GM19397 (cell line): ENCODE measurements around the gene SLC7A10.

Source experiments
- ATAC-seq: cut with Tn5 transposase; IDR thresholded peaks from one replicate; pipeline ENCODE4 v1.9.1; 2021; ENCODE audit warnings: mild to moderate bottlenecking, moderate library complexity; ENCODE audit not compliant: unreplicated experiment

Gene SLC7A10

DNA sequence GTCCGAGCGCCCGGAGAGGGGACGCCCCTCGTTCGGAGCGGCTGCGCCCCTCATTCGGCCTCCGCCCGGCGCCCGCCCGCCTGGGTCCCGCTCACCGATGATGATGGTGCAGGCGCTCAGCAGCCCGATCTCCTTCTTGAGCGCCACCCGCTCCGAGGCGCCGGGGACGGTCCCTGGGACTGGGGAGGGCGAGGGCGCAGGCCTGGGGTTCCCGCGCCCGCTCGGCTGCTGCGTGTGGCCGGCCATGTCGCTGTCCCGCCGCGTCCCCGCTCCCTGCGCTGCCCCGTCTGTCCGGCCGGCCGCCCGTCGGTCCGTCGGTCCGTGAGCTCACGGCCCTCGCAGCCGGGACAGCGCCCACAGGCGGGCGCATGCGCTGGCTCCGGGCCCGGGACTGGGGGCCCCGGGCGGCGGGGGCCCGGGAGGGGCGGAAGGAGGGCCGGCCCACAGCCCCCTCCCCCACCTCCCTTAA lies at the start of gene SLC7A10:
Gene SLC7A10, minus strand, starts transcription at position 393 of the 469 bp plus-strand sequence. Its CDS starts 147 bp downstream, at position 246.
- no peak for ATAC-seq

DNA sequence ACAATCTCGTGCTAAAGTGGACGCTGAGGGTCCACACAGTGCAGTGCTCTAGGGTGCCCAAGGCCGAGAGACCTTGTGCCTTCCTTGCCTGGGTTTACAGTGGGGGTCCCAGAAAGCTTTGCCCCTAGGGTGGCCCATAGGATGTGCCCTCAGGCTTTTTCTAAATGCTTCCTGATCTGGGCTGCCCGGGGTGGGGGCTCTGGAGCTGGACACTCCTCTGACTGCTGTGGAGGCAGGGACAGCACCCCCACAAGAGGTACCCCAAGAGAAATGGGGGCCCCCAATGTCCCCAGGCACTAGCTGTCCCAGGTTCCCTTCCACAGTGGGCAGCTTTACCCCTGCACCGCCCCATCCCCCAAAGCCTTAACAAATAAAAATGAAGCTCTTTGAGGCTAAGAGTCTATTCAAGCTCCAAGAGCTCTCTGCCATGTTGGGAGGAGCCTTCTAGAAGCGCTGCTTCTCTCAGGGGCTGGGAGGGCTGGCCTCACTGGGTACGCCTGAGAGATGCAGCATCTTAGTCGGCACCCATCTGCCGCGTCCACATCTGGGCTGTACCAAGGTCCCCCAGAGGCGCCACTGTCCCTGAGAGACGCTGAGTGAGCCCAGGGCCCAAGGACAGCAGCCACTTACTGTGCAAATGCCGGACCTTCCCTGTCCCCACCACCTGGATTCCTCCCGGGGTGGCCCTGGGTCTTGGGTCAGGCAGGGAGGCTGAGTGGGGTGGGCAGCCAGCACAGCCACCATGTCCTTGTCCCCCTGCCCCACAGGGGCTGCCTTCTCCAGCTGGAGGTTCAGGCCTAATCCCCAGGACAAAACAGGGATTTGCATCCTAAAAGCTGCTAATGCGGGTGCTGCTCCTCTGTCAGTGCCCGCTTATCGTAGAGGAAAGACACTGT lies 49.3 kb upstream of the SLC7A10 start:
- ATAC-seq = no peak

DNA sequence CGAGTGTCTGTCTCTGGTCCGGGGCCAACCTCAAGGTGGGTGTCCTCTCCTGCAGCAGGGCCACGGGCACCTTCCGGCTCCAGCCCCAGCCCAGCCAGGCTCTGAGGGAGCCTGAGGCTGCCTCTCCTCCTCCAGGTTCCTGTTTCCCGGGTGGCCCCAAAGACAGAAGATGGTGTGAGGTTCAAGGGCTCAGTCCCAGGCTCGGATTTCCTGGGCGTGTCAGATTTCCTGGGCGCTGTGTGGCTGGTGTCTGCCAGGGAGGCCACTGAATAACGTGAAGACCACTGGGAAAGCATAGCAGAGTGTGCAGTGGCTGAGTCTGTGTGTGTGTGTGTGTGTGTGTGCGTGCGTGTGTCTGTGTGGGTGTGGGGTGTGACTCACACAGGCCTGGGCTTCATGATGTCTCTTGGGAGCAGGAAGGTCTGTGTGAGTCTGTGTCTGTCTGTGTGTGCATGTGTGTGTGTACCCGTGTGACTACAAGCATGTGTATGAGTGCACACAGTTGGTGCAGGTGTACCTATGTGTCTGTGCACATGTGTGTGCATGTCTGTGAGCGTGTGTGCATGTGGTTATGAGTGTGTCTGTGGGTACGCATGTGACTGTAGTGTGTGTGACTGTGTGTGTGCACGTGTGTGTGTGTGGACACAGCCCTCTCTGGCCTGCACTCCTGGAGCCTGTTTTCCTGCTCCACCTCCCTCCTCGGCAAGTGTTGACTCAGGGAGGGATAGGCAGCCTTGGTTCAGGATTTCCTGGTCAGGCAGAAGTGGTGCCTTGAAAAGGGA lies 48.4 kb upstream of the SLC7A10 start:
- no peak for ATAC-seq

DNA sequence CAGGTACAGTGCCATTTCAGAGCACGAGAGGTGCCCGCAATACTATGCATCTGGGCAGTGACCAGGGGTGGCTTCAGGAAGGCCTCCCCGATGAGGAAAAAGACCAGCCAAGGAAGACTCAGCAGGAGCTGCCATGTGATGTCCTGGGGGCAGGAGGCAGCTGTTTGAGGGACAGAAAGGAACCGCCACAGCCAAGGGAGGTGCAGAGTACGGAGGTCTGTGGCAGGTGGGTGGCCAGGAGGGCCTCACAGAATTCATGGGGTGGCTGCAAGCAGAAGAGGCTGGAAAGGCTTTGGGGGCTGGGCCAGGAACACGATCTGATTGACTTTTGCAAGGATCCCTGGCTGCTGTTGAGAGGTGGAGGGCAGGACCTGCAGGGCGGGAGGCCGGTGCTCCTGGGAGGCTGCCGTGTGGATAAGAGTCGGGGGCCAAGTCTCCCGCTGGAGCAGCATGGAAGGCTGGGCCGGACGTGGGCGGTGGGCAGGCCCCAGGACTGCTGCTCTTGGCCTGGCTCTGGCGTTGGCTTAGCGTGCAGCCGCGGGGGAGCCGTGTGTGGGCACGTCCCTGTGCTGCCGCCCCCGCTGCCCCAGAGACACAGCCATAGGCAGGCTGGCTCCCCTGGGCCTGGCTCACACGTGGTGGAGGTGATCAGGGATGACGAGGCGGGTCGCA lies 47.6 kb upstream of the SLC7A10 start:
- no peak for ATAC-seq

DNA sequence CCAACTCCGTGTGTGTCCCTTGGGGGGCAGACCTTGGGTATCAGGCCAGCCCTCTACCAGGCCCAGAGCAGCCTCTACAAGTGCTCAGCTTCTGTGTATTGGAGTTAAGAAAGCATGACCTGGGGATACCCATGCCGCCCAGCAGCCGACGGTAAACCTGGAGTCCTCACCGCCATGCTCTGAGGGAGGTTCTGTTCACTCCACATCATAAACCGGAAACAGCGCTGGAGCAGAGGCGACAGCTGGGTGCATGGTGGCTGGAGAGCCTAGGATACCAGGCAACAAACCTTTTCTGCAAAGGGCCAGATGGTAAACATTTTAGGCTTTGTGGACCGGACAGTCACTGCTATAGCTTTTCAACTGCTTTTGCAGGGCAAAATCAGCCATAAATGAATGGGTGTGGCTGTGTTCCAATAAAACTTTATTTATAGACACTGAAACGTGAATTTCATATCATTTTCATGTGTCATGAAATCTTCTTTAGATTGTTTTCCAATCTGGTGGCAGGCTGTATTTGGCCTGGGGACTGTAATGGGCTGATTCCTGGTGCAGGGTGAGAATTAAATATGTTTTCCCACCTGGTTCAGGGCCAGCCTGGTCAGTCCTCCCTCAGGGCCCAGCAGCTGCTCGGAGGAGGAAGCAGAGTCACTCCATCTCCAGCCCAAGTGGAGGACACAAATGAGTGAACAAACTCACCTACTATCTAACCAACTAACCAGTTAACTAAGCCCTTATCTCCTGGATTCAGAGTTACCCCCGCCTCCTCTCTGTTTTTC lies 45.8 kb upstream of the SLC7A10 start:
- no peak for ATAC-seq

DNA sequence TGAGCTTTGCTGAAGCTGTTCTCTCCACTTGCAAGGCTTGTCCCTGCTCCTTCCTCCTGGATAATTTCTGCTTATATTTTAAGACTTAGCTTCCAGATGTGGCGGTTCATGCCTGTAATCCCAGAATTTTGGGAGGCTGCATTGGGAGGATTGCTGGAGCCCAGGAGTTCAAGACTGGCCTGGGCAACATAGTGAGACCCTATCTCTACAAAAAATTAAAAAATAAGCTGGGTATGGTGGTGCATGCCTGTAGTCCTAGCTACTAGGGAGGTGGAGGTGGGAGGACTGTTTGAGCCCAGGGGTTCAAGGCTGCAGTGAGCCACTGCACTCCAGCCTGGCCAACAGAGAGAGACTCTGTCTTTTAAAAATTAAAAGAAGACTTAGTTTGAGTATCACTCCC lies 45.1 kb upstream of the SLC7A10 start:
- ATAC-seq = no peak

DNA sequence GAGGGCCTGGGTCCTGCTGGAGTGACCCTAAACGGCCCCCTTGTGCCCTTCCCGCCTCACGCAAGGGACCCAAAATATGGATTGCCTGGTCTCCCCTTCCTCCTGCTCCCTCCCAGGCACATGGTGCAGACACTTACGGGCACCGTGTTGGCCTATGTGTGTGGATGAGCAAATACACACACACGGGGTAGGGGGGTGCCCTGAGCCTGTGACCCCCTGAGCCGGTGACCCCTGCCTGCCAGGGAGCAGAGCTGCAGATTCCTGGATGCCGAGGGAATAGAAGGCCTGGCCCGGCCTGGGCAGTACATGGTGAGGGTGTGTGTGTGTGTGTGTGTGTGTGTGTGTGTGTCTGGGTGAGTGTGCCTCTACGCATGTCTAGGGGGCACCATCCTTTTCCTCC lies 43.4 kb upstream of the SLC7A10 start:
- ATAC-seq = no peak

DNA sequence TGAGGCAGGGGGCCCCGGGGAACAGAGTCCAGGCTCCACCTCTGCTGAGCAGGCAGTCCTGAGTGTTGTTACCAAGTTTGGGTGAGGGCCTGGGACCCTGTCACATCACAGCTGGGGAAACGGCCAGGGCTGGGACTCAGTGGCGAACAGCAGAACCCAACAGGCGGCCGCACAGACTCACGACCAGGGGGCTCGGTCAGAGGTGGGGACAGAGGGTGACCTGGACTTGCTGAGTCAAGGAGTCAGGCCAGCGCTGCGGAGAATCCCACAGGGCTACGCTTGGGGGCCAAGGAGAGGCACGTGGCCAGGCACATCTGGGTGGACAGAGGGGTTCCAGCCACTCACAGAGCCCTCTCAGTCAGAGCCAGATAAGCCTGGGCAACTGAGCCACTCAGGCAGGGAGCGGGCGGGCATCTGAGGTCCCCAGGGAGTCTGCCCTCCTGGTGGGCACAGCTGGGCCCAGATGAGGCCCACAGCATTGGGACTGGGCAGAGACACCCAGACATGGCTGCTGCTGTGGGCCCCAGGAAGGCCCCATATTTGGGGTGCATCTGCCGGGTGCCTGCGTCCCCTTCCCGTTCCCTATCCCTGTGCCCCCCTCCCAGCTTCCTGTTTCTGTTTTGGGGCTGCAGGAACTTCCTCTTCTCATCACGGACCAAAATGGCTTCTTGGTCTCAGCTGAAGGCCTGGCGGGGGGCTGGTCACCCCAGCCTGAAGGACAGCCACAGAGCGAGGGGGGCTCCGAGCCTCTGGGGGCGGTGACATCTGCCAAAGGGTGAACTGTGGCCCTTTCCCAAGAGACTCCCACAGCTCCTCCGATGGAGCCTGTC lies 42.7 kb upstream of the SLC7A10 start:
- no peak for ATAC-seq

DNA sequence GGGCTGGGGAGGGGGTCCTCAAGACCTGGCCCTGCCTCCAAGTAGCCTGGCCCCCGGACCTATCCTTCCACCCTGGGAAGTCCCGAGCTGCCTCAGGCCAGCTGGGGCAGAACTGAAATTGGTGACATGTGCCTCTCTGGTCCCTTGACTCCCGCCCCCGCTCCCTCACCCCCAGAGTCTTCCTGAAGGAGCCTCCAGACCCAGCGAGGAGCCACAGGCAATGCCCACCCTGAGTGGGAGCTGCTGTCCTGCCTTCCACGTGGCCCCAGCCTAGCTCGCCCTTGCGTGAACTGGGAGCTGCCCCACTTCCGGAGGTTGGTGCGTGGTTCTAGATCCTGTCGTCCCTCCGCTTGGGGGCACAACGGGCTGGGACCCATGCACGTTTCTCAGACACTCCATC lies 42.1 kb upstream of the SLC7A10 start:
- no peak for ATAC-seq

DNA sequence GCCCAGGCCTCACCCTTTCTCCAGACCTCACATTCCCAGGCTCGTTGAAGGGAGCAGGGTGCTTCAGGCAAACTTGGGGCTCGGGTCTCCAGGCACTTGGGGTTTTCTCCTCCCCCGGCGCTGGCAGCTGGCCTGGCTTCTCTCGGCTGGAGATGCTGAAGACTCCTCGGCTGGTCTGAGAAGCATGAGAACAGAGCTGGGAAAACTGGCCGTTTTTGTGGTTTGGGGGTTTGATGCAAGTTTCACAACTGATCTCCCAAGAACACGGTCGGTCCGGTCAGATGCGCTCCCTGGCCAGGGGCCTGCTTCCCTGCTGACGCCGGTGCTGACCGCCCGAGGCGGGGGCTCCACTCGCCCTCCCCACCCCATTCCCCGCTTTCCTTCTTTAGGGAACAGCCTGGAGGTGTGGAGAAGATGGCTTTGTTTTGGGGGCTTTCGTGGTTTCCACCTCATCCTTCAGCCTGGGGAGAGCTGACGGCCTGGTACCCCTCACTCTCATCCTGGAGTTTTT lies 41.4 kb upstream of the SLC7A10 start:
- no peak for ATAC-seq

DNA sequence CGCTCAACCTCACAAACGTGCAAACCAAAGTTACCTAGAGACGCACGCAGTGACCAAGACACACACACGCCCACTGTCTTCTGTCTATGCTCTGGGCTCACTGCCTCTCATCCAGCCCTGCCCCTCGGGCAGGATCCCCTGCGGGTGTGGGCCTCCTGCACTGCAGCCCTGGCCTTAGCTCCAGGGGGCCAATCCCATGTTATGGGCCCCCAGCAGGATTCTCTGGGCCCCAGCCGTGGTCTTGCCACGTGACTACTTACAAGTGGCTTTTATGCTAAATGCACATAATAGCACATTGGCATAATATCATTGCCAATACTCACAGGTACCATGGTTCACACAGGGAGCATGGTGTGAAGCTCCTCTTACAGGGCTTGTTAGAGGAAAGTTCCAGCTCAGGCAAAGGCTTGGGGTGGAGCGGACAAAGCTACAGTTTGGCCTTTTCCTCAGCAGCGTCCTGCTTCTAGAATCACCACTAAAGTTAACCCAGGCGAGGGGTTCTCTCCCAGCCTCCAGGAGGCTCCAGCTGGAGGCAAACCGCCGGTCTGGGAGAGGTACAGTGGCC lies 39.3 kb upstream of the SLC7A10 start:
- no peak for ATAC-seq

DNA sequence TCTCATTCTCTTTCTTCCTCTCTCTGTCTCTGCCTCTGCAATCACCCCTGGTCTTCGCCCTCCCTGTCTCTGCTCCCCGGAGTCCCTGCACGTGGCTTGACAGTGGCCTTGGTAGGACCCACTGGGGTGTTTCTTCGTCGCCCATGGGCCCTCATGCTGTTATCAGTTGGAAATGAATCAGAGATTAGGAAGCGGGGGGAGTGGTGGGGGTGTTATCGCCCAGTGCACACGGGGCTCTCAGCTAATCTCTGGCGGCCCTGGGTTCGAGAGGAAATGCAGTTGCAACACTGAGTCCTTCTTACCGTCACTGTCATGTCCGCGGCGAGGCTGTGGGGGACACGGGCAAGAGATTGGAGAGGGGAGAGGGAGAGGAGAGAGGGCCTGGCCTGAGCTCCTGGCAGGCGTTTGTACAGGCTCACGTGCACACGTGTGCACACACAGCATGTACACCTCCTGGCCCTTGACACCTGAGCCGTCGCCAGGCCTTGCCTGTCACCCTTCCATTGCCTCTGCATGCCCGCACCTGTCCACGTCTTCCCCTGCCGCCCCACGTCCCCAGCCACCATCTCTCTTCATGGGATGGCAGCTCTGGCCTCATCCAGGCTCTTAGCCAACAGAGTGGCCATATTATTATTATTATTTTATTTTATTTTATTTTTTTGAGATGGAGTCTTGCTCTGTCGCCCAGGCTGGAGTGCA lies 37.8 kb upstream of the SLC7A10 start:
- no peak for ATAC-seq

DNA sequence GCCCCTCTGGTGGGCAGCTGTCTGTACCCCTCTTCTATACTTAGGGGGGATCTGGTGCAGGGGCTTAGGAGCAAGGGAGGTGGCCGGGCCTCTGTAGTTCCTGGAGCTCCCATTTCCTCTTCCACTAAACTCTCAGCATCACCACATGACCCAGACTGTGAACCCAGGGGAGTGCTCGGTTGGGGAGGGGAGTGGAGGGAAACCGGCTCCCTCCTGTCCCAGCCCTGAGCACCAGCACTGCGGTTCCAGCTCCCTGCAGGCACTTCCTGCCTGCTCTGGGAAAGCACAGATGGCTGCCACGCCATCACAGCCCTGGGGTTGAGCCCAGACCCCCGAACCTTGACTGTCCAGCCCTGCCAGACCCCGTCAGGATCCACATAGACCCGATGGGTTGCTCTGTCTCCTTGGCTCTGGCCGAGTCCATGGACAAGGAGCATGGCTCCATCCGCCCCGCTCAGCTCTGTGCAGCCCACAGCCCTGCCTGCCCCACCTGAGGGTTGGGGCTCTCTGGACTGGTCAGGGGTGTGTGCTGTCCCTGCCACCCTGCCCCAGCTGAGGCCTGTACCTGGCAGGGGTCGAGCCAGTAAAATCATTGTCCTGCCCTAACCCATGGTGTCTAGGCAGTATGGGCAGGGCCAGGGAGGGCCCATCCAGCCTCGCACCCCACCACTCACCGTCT lies 36.0 kb upstream of the SLC7A10 start:
- ATAC-seq = no peak

DNA sequence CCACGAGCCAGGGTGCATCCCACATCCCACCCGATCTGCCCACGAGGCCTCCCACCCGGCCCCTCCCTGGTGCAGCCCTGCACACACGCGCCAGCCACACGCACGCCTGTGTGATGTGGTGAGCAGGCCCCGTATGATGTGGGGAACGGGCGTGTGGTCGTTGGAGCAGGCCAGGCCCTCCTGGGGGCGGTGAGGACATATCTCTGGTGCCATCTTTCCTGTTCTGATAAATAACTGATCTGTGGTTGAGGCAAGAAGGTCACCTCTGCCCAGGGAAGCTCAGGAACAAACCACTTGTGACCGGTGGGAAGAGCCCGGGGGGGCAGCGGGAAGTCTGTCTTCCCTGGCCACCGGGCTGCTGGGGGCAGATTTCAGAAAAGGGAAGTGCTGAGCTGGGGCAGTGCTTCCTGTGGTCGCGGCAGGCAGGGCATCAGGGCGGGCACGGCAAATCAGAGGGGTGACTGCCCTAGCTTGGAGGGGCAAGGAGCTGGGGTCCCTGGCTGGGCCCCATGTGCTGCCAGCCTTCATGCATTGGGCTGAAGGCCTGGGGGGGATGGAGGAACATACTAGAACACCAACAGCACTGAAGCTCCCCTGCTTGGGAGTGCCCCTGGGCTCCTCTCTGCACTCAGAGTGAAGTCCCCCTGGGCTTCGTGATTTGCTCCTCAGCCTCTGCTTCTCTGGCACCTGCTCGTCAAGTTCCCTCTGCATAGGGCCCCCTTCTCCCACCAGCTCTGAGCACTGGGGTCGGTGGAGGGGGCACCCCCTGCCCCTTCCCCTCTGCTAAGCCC lies 35.2 kb upstream of the SLC7A10 start:
- ATAC-seq = no peak

DNA sequence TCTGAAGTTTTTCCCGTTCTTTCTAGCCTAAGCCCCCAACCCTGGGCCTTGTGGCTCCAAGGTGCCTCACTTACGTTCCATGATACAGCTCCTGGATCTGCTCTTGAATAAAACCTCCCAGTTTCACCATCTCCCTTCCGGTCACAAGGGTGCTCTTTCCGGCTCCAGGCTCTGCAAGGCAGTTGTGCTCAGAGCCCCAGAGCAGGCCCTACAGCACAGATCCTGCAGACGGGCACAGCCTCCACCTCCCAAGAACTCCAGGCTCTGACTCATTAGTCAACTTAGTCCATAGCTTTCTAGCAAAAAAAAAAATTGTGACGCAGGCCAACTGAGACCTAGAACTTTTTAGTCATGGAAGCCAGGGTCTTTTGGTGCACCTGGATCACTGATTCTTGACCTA lies 33.9 kb upstream of the SLC7A10 start:
- ATAC-seq = no peak

DNA sequence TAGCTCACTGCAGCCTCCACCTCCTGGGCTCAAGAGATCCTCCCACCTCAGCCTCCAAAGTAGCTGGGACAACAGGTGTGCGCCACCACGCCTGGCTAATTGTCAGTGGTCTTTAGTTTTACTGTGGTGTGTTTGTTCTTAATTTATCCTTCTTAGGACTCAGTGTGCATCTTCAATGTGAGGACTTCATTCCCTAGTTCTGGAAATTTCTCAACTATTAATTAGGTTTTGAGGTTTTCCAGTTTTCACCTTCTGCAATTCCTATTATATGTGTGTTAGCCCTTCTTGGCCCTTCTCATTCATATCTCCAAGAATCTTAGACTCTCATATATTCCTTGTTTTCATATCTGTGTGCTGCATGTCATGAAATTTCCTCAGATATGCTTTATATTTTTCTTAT lies 32.2 kb upstream of the SLC7A10 start:
- ATAC-seq = no peak

DNA sequence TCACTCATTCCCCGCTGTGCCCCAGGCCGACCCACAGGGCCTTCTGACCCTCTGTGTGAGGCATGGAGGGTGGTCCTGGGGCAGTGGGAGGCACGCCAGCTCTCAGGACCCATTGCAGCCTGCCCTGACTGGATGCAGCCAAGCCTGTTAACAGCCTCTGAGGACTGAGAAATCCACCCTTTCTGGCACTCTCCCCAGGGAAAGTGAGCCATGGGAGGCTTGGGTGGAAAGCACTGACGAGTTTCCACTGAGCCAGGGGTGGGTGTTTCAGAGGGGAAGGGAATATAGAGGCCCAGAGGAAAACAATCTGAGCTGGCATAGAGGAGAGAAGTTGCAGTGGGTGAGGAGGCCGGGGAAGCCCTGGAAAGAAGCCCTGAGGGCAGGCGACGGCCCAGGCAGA lies 30.6 kb upstream of the SLC7A10 start:
- ATAC-seq = no peak
